ENCODE data around the gene TLE4. TPM values are rescaled to one million over a fixed set of nuclear protein-coding genes. Genes with fewer than 3 reads are reported as not detected.
A peak's percentile ranks its signal among the peaks of the same experiment; 100 is the strongest.

TLE4 gene
- total and polyA plus RNA-seq, 2 donors (not counting 1 experiment from before 2014, with no cell fraction given): 13.5 to 35.0 TPM

- no peak for TF ChIP-seq EZH2 (IDR thresholded peaks at IDR 0.05; ENCODE audit: low read length, missing control alignments)
- no peak for TF ChIP-seq CTCF (conservative IDR thresholded peaks at IDR 0.05 in 1 of 2, IDR thresholded peaks at IDR 0.05 in 1 of 2; ENCODE audit: low read depth in 1 of 2, low read length in 2 of 2)
- no peak overlapping the region for H3K9ac ChIP-seq (ENCODE audit: insufficient read depth, low read length)
- H3K79me2 ChIP-seq (ENCODE audit: control insufficient read depth, insufficient read depth, low read length): no peaks in the 10 kb centered on the region
Measured at GRCh38 chr9:79687131-79687447, 115.3 kb downstream of the TLE4 start.

GRCh38 chr9:79688363-79688762, 116.6 kb downstream of the TLE4 start:
- Histone ChIP-seq H3K4me1 (ENCODE audit: control insufficient read depth, extremely low read depth, insufficient read depth, low read length) (peaks cover 12% of the 10 kb centered on the region), H3K9me3 (ENCODE audit: control insufficient read depth, insufficient read depth, low read depth, low read length) (no peaks in the 10 kb centered on the region), H3K4me2 (ENCODE audit: extremely low read depth, insufficient read depth, low read length) (no peak overlapping the region), H3K27me3 (ENCODE audit: control insufficient read depth, insufficient read depth, low read length) (no peaks in the 10 kb centered on the region), H3K9ac (ENCODE audit: insufficient read depth, low read length) (no peak overlapping the region), H3K4me3 (replicated peaks in 1 of 4; ENCODE audit: control extremely low read depth in 1 of 4, insufficient read depth in 1 of 4, low read depth in 3 of 4, low read length in 4 of 4) (no peak overlapping the region), H4K20me1 (ENCODE audit: control insufficient read depth, extremely low read depth, insufficient read depth, low read length) (no peaks in the 10 kb centered on the region), H2AFZ (ENCODE audit: low read length) (no peak overlapping the region), H3K27ac (ENCODE audit: insufficient read depth, low read length) (no peak overlapping the region), H3K36me3 (ENCODE audit: control insufficient read depth, insufficient read depth, low read length) (peaks cover 1% of the 10 kb centered on the region), H3K79me2 (ENCODE audit: control insufficient read depth, insufficient read depth, low read length) (no peaks in the 10 kb centered on the region)
- no peak for TF ChIP-seq CTCF (conservative IDR thresholded peaks at IDR 0.05 in 1 of 2, IDR thresholded peaks at IDR 0.05 in 1 of 2; ENCODE audit: low read depth in 1 of 2, low read length in 2 of 2)
- TF ChIP-seq EZH2 (IDR thresholded peaks at IDR 0.05; ENCODE audit: low read length, missing control alignments): no peak
- DNase-seq (ENCODE audit: low read depth in 2 of 2): no peak

More at GRCh38 chr9:79687131-79687447, 115.3 kb downstream of the TLE4 start:
- Histone ChIP-seq H4K20me1 (ENCODE audit: control insufficient read depth, extremely low read depth, insufficient read depth, low read length) (no peaks in the 10 kb centered on the region), H3K4me2 (ENCODE audit: extremely low read depth, insufficient read depth, low read length) (peak overlapping the region; percentile 60), H3K27ac (ENCODE audit: insufficient read depth, low read length) (peak overlapping the region; percentile 75), H3K4me1 (ENCODE audit: control insufficient read depth, extremely low read depth, insufficient read depth, low read length) (peaks cover 12% of the 10 kb centered on the region), H3K4me3 (replicated peaks in 1 of 4; ENCODE audit: control extremely low read depth in 1 of 4, insufficient read depth in 1 of 4, low read depth in 3 of 4, low read length in 4 of 4) (no peak overlapping the region), H2AFZ (ENCODE audit: low read length) (no peak overlapping the region), H3K27me3 (ENCODE audit: control insufficient read depth, insufficient read depth, low read length) (no peaks in the 10 kb centered on the region), H3K9me3 (ENCODE audit: control insufficient read depth, insufficient read depth, low read depth, low read length) (no peaks in the 10 kb centered on the region), H3K36me3 (ENCODE audit: control insufficient read depth, insufficient read depth, low read length) (peaks cover 1% of the 10 kb centered on the region)
- peak in 1 of 2 donors; percentile 34 for DNase-seq (ENCODE audit: low read depth in 2 of 2)

- Histone ChIP-seq H3K4me2 (ENCODE audit: extremely low read depth, insufficient read depth, low read length) (no peak overlapping the region), H3K9ac (ENCODE audit: insufficient read depth, low read length) (no peak overlapping the region), H3K9me3 (ENCODE audit: control insufficient read depth, insufficient read depth, low read depth, low read length) (no peaks in the 10 kb centered on the region), H3K4me3 (replicated peaks in 1 of 4; ENCODE audit: control extremely low read depth in 1 of 4, insufficient read depth in 1 of 4, low read depth in 3 of 4, low read length in 4 of 4) (no peak overlapping the region), H3K27me3 (ENCODE audit: control insufficient read depth, insufficient read depth, low read length) (no peaks in the 10 kb centered on the region), H2AFZ (ENCODE audit: low read length) (no peak overlapping the region), H3K36me3 (ENCODE audit: control insufficient read depth, insufficient read depth, low read length) (peaks cover 1% of the 10 kb centered on the region), H3K27ac (ENCODE audit: insufficient read depth, low read length) (no peak overlapping the region), H3K4me1 (ENCODE audit: control insufficient read depth, extremely low read depth, insufficient read depth, low read length) (peaks cover 11% of the 10 kb centered on the region), H3K79me2 (ENCODE audit: control insufficient read depth, insufficient read depth, low read length) (no peaks in the 10 kb centered on the region), H4K20me1 (ENCODE audit: control insufficient read depth, extremely low read depth, insufficient read depth, low read length) (no peaks in the 10 kb centered on the region)
- no peak for DNase-seq (ENCODE audit: low read depth in 2 of 2)
- TF ChIP-seq CTCF (conservative IDR thresholded peaks at IDR 0.05 in 1 of 2, IDR thresholded peaks at IDR 0.05 in 1 of 2; ENCODE audit: low read depth in 1 of 2, low read length in 2 of 2) (no peak), EZH2 (IDR thresholded peaks at IDR 0.05; ENCODE audit: low read length, missing control alignments) (no peak)
Measured at GRCh38 chr9:79689576-79689975, 117.8 kb downstream of the TLE4 start.
